Prostate gland (tissue), 2 donors: ENCODE results near the gene EDAR.

ENCODE experiments used
- POLR2A ChIP-seq: fragments of 450-650 bp; IDR thresholded peaks from one replicate; pipeline ENCODE4 v1.6.1; 2016; ENCODE audit warnings: antibody characterized with exemption, mild to moderate bottlenecking
- POLR2AphosphoS5 ChIP-seq: sonication (generic); formaldehyde crosslinking; IDR thresholded peaks from one replicate; pipeline ENCODE4 v1.6.1; 2017; ENCODE audit warnings: antibody characterized with exemption
- TF ChIP-seq, protein P1 (sequence below), 4 experiments: fragments of 200-600 bp in 2 of 4; fragments of 450-650 bp in 2 of 4; sonication (generic) in 2 of 4; IDR thresholded peaks; 1 replicate in 3 of 4; 2 replicates in 1 of 4; pipeline ENCODE4 v1.5.1; 2016 to 2019; ENCODE audit warnings: antibody characterized with exemption in 4 of 4, mild to moderate bottlenecking in 2 of 4, moderate library complexity in 2 of 4

DNA sequence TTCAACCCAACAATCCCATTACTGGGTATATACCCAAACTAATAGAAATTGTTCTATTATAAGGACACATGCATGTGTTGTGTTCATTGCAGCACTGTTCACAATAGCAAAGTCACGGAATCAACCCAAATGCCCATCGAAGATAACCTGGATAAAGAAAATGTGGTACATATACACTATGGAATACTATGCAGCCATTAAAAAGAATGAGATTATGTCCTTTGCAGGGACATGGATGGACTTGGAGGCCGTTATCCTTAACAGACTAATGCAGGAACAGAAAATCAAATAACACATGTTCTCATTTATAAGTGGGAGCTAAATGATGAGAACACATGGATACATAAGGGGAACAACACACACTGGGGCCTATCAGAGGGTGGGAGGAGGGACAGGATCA lies 136.6 kb downstream of the EDAR start:
- TF ChIP-seq POLR2AphosphoS5, result no peak
- TF ChIP-seq, protein P1, sequence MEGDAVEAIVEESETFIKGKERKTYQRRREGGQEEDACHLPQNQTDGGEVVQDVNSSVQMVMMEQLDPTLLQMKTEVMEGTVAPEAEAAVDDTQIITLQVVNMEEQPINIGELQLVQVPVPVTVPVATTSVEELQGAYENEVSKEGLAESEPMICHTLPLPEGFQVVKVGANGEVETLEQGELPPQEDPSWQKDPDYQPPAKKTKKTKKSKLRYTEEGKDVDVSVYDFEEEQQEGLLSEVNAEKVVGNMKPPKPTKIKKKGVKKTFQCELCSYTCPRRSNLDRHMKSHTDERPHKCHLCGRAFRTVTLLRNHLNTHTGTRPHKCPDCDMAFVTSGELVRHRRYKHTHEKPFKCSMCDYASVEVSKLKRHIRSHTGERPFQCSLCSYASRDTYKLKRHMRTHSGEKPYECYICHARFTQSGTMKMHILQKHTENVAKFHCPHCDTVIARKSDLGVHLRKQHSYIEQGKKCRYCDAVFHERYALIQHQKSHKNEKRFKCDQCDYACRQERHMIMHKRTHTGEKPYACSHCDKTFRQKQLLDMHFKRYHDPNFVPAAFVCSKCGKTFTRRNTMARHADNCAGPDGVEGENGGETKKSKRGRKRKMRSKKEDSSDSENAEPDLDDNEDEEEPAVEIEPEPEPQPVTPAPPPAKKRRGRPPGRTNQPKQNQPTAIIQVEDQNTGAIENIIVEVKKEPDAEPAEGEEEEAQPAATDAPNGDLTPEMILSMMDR (IDR thresholded peaks at IDR 0.05), result no peak
- no peak for TF ChIP-seq POLR2A
